ENCODE results near the gene TMEM150B.

The TMEM150B gene

GRCh38 chr19:55308281-55308680 is 16.9 kb downstream of the TMEM150B start:
- Mint-ChIP-seq H3K4me3 (no peak overlapping the region), H3K4me1 (no peaks in the 10 kb centered on the region), H3K27me3 (peaks cover 3% of the 10 kb centered on the region)

GRCh38 chr19:55306712-55307111 is 18.4 kb downstream of the TMEM150B start:
- Mint-ChIP-seq H3K36me3 (no peaks in the 10 kb centered on the region), H3K27ac (no peak overlapping the region), H3K4me3 (no peak overlapping the region), H3K4me1 (peaks cover 6% of the 10 kb centered on the region), H3K27me3 (no peaks in the 10 kb centered on the region), H3K9me3 (no peaks in the 10 kb centered on the region)
- ATAC-seq: no peak

More at GRCh38 chr19:55308281-55308680, 16.9 kb downstream of the TMEM150B start:
- no peak overlapping the region for H3K27ac Mint-ChIP-seq
- H3K9me3 Mint-ChIP-seq: no peaks in the 10 kb centered on the region
- no peaks in the 10 kb centered on the region for H3K36me3 Mint-ChIP-seq
- no peak for ATAC-seq

GRCh38 chr19:55305983-55306562 is 19.1 kb downstream of the TMEM150B start:
- ATAC-seq: no peak
- Mint-ChIP-seq H3K36me3 (no peaks in the 10 kb centered on the region), H3K9me3 (no peaks in the 10 kb centered on the region)

GRCh38 chr19:55305491-55305890 is 19.6 kb downstream of the TMEM150B start:
- no peak overlapping the region for H3K27ac Mint-ChIP-seq
- H3K4me1 Mint-ChIP-seq: peaks cover 14% of the 10 kb centered on the region
- H3K9me3 Mint-ChIP-seq: no peaks in the 10 kb centered on the region
- no peaks in the 10 kb centered on the region for H3K36me3 Mint-ChIP-seq
- H3K27me3 Mint-ChIP-seq: no peaks in the 10 kb centered on the region
- no peak overlapping the region for H3K4me3 Mint-ChIP-seq
- peak; percentile 47 for ATAC-seq

More at GRCh38 chr19:55305983-55306562, 19.1 kb downstream of the TMEM150B start:
- Mint-ChIP-seq H3K4me1 (peaks cover 13% of the 10 kb centered on the region), H3K27me3 (no peaks in the 10 kb centered on the region), H3K4me3 (no peak overlapping the region), H3K27ac (no peak overlapping the region)

- no peak overlapping the region for H3K27ac Mint-ChIP-seq
- no peaks in the 10 kb centered on the region for H3K9me3 Mint-ChIP-seq
- H3K27me3 Mint-ChIP-seq: peaks cover 3% of the 10 kb centered on the region
- no peaks in the 10 kb centered on the region for H3K36me3 Mint-ChIP-seq
- peaks cover 14% of the 10 kb centered on the region for H3K4me1 Mint-ChIP-seq
- H3K4me3 Mint-ChIP-seq: no peak overlapping the region
- ATAC-seq: no peak
Measured at GRCh38 chr19:55304980-55305379, 20.2 kb downstream of the TMEM150B start.

GRCh38 chr19:55304279-55304978 is 20.7 kb downstream of the TMEM150B start:
- Mint-ChIP-seq H3K4me1 (peaks cover 14% of the 10 kb centered on the region), H3K4me3 (no peak overlapping the region), H3K27me3 (peaks cover 9% of the 10 kb centered on the region), H3K27ac (no peak overlapping the region), H3K36me3 (no peaks in the 10 kb centered on the region), H3K9me3 (no peaks in the 10 kb centered on the region)
- peak; percentile 69 for ATAC-seq

GRCh38 chr19:55303477-55303876 is 21.7 kb downstream of the TMEM150B start:
- Mint-ChIP-seq H3K4me3 (no peak overlapping the region), H3K27me3 (peaks cover 9% of the 10 kb centered on the region), H3K36me3 (no peaks in the 10 kb centered on the region), H3K9me3 (no peaks in the 10 kb centered on the region), H3K4me1 (peaks cover 17% of the 10 kb centered on the region), H3K27ac (no peak overlapping the region)
- ATAC-seq: no peak

- H3K27ac Mint-ChIP-seq: peak overlapping the region; percentile 60
- peaks cover 12% of the 10 kb centered on the region for H3K27me3 Mint-ChIP-seq
- no peaks in the 10 kb centered on the region for H3K36me3 Mint-ChIP-seq
- peaks cover 20% of the 10 kb centered on the region for H3K4me1 Mint-ChIP-seq
- no peaks in the 10 kb centered on the region for H3K9me3 Mint-ChIP-seq
- no peak for ATAC-seq
- H3K4me3 Mint-ChIP-seq: peak overlapping the region; percentile 79
Measured at GRCh38 chr19:55302318-55302703, 22.8 kb downstream of the TMEM150B start.

GRCh38 chr19:55301459-55302317 is 23.5 kb downstream of the TMEM150B start:
- Mint-ChIP-seq H3K27me3 (peaks cover 15% of the 10 kb centered on the region), H3K27ac (peak overlapping the region; percentile 60), H3K9me3 (no peaks in the 10 kb centered on the region), H3K4me3 (peak overlapping the region; percentile 79), H3K36me3 (no peaks in the 10 kb centered on the region), H3K4me1 (peaks cover 20% of the 10 kb centered on the region)
- ATAC-seq: peak; percentile 88

- Mint-ChIP-seq H3K9me3 (no peaks in the 10 kb centered on the region), H3K27me3 (peaks cover 15% of the 10 kb centered on the region), H3K36me3 (no peaks in the 10 kb centered on the region), H3K4me3 (peak overlapping the region; percentile 79), H3K27ac (peak overlapping the region; percentile 60), H3K4me1 (peaks cover 20% of the 10 kb centered on the region)
- no peak for ATAC-seq
Measured at GRCh38 chr19:55300886-55301458, 24.2 kb downstream of the TMEM150B start.

GRCh38 chr19:55299991-55300390 is 25.1 kb downstream of the TMEM150B start:
- no peaks in the 10 kb centered on the region for H3K36me3 Mint-ChIP-seq
- H3K27ac Mint-ChIP-seq: no peak overlapping the region
- ATAC-seq: no peak
- H3K4me3 Mint-ChIP-seq: no peak overlapping the region
- H3K4me1 Mint-ChIP-seq: peaks cover 20% of the 10 kb centered on the region
- no peaks in the 10 kb centered on the region for H3K9me3 Mint-ChIP-seq
- H3K27me3 Mint-ChIP-seq: peaks cover 15% of the 10 kb centered on the region

- no peak for ATAC-seq
- no peak overlapping the region for H3K27ac Mint-ChIP-seq
- peaks cover 20% of the 10 kb centered on the region for H3K4me1 Mint-ChIP-seq
- no peaks in the 10 kb centered on the region for H3K36me3 Mint-ChIP-seq
- peaks cover 15% of the 10 kb centered on the region for H3K27me3 Mint-ChIP-seq
- no peak overlapping the region for H3K4me3 Mint-ChIP-seq
- no peaks in the 10 kb centered on the region for H3K9me3 Mint-ChIP-seq
Measured at GRCh38 chr19:55297267-55297666, 27.9 kb downstream of the TMEM150B start.

GRCh38 chr19:55289117-55289796 is 35.9 kb downstream of the TMEM150B start:
- Mint-ChIP-seq H3K4me1 (no peaks in the 10 kb centered on the region), H3K27me3 (no peaks in the 10 kb centered on the region), H3K4me3 (no peak overlapping the region), H3K27ac (no peak overlapping the region), H3K36me3 (no peaks in the 10 kb centered on the region), H3K9me3 (no peaks in the 10 kb centered on the region)
- no peak for ATAC-seq

GRCh38 chr19:55287361-55288079 is 37.6 kb downstream of the TMEM150B start:
- no peaks in the 10 kb centered on the region for H3K27me3 Mint-ChIP-seq
- no peak overlapping the region for H3K4me3 Mint-ChIP-seq
- ATAC-seq: no peak
- peaks cover 8% of the 10 kb centered on the region for H3K4me1 Mint-ChIP-seq
- H3K9me3 Mint-ChIP-seq: no peaks in the 10 kb centered on the region
- H3K36me3 Mint-ChIP-seq: no peaks in the 10 kb centered on the region
- no peak overlapping the region for H3K27ac Mint-ChIP-seq

Data from stimulated activated memory B cell treated with anti-CD40 and anti-IgM and Interleukin-4, amounts not matched to agents 10 μg/mL and 1 μg/mL and 100 μg/mL, for 72 hours (primary cell).